ENCODE data around the gene DNAH8. TPM values are rescaled to one million over a fixed set of nuclear protein-coding genes. Genes with fewer than 3 reads are reported as not detected.

Gene DNAH8
- total and polyA plus RNA-seq, 7 donors: under 0.01 to 0.22 TPM; not detected in 5

DNA sequence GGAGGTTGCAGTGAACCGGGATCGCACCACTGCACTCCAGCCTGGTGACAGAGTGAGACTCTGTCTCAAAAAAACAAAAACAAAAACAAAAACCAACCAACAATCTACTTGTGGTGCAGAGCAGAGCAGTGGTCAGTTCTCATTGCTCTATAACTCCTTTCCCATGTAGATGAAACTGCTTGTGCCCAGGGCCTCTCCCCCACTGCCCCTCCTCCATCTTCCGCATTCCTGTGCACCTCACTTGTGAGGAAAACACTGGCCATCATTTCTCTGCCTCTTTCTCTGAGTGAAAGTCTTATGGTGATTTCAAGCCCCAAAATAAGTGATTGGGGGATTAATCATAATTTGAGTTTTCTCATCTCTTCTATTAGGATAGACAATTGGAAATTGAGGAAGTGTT lies 269.6 kb downstream of the DNAH8 start:
- Histone ChIP-seq H3K4me3 (no peak overlapping the region), H3K27ac (no peak overlapping the region), H3K9me3 (no peaks in the 10 kb centered on the region), H3K36me3 (no peaks in the 10 kb centered on the region), H3K4me1 (no peaks in the 10 kb centered on the region), H3K27me3 (peaks cover 0 to 49% (median 0%) of the 10 kb centered on the region in 3 donors)
- intact Hi-C loops (cut with DNase I): no loop called here
- WGBS, 2 donors: 93% methylated on average over 3 of the region's 3 CpGs
- TF ChIP-seq POLR2A (IDR thresholded peaks at IDR 0.05) (no peak), POLR2AphosphoS5 (IDR thresholded peaks at IDR 0.05) (no peak), EP300 (IDR thresholded peaks at IDR 0.05) (no peak)
- TF ChIP-seq, protein P1, sequence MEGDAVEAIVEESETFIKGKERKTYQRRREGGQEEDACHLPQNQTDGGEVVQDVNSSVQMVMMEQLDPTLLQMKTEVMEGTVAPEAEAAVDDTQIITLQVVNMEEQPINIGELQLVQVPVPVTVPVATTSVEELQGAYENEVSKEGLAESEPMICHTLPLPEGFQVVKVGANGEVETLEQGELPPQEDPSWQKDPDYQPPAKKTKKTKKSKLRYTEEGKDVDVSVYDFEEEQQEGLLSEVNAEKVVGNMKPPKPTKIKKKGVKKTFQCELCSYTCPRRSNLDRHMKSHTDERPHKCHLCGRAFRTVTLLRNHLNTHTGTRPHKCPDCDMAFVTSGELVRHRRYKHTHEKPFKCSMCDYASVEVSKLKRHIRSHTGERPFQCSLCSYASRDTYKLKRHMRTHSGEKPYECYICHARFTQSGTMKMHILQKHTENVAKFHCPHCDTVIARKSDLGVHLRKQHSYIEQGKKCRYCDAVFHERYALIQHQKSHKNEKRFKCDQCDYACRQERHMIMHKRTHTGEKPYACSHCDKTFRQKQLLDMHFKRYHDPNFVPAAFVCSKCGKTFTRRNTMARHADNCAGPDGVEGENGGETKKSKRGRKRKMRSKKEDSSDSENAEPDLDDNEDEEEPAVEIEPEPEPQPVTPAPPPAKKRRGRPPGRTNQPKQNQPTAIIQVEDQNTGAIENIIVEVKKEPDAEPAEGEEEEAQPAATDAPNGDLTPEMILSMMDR (IDR thresholded peaks at IDR 0.05): no peak
- DNase-seq: no peak

DNA sequence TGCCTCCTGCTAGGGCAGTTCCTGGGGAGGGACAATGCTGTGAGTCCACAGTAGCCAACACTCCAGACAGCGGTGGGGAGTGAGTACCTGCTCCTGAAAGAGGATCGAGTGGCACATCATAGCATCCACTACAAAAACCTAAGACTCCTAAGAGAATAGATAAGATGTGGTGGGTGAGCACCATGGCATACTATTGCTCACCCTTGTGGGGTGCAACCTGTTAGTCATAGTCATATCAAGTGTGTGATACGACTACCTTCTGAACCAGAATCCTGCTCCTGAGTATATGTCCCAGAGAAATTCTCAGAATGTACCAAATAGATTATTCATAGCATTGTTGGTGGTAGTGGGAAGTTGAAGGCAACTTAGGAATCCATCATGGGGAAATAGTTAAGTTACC lies 270.7 kb downstream of the DNAH8 start:
- Histone ChIP-seq H3K4me1 (no peaks in the 10 kb centered on the region), H3K9me3 (no peaks in the 10 kb centered on the region), H3K4me3 (no peak overlapping the region), H3K27ac (no peak overlapping the region), H3K27me3 (peaks cover 0 to 42% (median 0%) of the 10 kb centered on the region in 3 donors), H3K36me3 (no peaks in the 10 kb centered on the region)
- intact Hi-C loops (cut with DNase I): no loop called here
- no peak for DNase-seq
- TF ChIP-seq EP300 (IDR thresholded peaks at IDR 0.05) (no peak), POLR2AphosphoS5 (IDR thresholded peaks at IDR 0.05) (no peak), POLR2A (IDR thresholded peaks at IDR 0.05) (no peak)
- TF ChIP-seq, protein P1 (IDR thresholded peaks at IDR 0.05): no peak
- 91 to 92% methylated on average over 3 of the region's 3 CpGs for WGBS, 2 donors

DNA sequence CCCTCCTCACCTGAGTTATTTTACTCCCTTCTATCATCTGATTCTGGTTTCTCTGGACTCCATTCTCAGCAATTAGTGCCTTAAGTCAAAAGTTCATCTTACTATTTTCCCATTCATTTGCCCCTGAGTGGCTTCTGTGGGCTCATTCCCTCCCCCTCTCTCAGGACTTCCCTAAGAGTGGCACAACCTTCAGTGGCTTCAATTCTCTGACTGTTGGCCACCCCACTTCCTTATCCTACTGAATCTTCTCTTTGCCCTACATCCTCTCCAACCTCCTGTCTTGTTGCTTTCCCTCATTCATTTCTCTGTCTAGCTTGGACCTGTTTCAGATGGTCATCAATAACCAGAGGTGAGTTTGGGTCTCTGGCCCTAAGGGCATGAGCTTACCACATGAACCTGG lies 272.4 kb downstream of the DNAH8 start:
- Histone ChIP-seq H3K9me3 (no peaks in the 10 kb centered on the region), H3K4me3 (no peak overlapping the region), H3K27me3 (peaks cover 0 to 31% (median 0%) of the 10 kb centered on the region in 3 donors), H3K36me3 (no peaks in the 10 kb centered on the region), H3K27ac (no peak overlapping the region), H3K4me1 (no peaks in the 10 kb centered on the region)
- TF ChIP-seq EP300 (IDR thresholded peaks at IDR 0.05) (no peak), POLR2A (IDR thresholded peaks at IDR 0.05) (no peak), POLR2AphosphoS5 (IDR thresholded peaks at IDR 0.05) (no peak)
- TF ChIP-seq, protein P1 (IDR thresholded peaks at IDR 0.05): no peak
- no peak for DNase-seq
- intact Hi-C loops (cut with DNase I): no loop called here

DNA sequence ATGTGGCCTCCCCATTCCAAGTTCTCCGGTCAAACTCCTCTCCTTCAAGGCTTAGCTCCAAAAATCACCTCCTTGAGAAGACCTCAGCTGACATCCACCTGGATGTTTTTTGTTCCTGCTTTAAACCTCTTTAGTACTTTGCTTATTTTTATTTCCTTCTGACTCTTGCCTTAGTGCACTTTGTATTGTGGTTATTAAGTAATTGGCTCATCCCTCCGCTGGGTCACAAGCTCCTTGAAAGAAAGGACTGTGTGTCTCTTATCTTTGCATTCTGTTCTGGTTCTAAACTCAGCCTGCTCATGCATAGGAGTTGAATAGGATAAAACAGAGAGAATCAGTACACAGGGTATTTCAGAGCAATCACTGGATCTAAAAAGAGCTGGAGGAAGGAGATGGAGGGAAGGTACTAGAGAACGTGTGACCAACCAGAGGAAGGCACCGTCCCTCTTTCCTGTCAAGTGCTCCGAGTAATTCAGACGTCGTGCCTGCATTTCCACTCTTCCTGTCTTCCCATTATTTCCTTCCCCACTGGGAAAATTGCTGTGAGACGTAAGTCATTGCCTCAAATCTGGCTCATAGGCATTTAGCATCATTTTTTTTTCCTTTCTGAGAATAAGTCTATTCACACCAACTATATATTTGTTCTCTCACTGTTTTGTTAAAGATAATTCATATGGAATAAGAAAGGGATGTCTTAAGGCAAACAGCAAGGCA lies 273.8 kb downstream of the DNAH8 start:
- Histone ChIP-seq H3K27me3 (peaks cover 0 to 17% (median 0%) of the 10 kb centered on the region in 3 donors), H3K4me3 (no peak overlapping the region), H3K4me1 (no peaks in the 10 kb centered on the region), H3K9me3 (no peaks in the 10 kb centered on the region), H3K36me3 (no peaks in the 10 kb centered on the region), H3K27ac (no peak overlapping the region)
- TF ChIP-seq POLR2A (IDR thresholded peaks at IDR 0.05) (no peak), EP300 (IDR thresholded peaks at IDR 0.05) (no peak), POLR2AphosphoS5 (IDR thresholded peaks at IDR 0.05) (no peak)
- TF ChIP-seq, protein P1 (IDR thresholded peaks at IDR 0.05): no peak
- no peak for DNase-seq
- WGBS, 2 donors: 58 to 60% methylated on average over 8 of the region's 8 CpGs
- intact Hi-C loops (cut with DNase I): no loop called here

DNA sequence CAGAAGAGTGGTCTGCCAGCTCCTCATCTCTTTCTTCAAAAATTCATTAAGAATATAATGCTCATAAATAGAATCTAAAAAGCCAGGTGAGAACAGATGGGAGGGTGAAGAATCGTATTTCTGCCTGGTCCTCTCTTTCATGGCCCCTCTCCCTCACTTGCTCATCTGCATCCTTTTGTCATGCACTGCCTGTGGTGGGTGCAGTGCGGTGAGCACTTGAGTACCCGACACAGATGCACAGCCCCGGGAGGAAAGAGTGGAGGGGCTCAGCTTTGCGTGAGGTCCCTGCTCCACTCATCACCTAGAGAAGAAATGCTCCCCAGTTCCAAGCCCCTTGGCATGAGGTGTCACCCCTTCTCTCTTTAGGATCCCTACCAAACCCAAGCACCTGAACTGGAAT lies 275.4 kb downstream of the DNAH8 start:
- intact Hi-C loops (cut with DNase I): no loop called here
- H3K4me3 ChIP-seq: no peak overlapping the region
- WGBS, 2 donors: 63 to 64% methylated on average over 5 of the region's 5 CpGs

More for the DNA sequence above, 275.4 kb downstream of the DNAH8 start:
- no peaks in the 10 kb centered on the region for H3K36me3 ChIP-seq
- H3K4me1 ChIP-seq: no peaks in the 10 kb centered on the region
- DNase-seq: no peak
- H3K9me3 ChIP-seq: no peaks in the 10 kb centered on the region
- H3K27ac ChIP-seq: no peak overlapping the region
- H3K27me3 ChIP-seq: peaks cover 0 to 10% (median 0%) of the 10 kb centered on the region in 3 donors
- TF ChIP-seq, protein P1 (IDR thresholded peaks at IDR 0.05): no peak
- TF ChIP-seq POLR2A (IDR thresholded peaks at IDR 0.05) (no peak), EP300 (IDR thresholded peaks at IDR 0.05) (no peak), POLR2AphosphoS5 (IDR thresholded peaks at IDR 0.05) (no peak)

Data from sigmoid colon (tissue), 7 donors.